GM12878 (cell line): ENCODE data around the gene STAMBP. TPM values are rescaled to one million over a fixed set of nuclear protein-coding genes. Genes with fewer than 3 reads are reported as not detected.

Experiments
- ATAC-seq: fragments of 200-7000 bp; cut with Tn5 transposase; 3 replicates; pipeline ENCODE4 v1.9.1; 2020; ENCODE audit warnings: mild to moderate bottlenecking, moderate library complexity
- BruUV-seq: library from RNA; stranded (reverse); fragments of 400-500 nt; replicated peaks from 2 replicates; lab custom pipeline; 2021; lab: Mats Ljungman, UMichigan
- CTCF ChIA-PET: fragments of 300-600 bp; sonication (Branson Sonifier 250); formaldehyde crosslinking; extraction: SDS; loops from one replicate; lab custom pipeline; 2021; ENCODE audit warnings: inconsistent platforms; lab: Yijun Ruan, JAX
- POLR2A ChIA-PET: fragments of 350-600 bp; formaldehyde crosslinking; extraction: SDS; loops from one replicate; lab custom pipeline; 2021; ENCODE audit warnings: inconsistent platforms; lab: Charles Lee
- RAD21 ChIA-PET: fragments of 300-600 bp; sonication (Branson Sonifier 250); formaldehyde crosslinking; loops from one replicate; lab custom pipeline; 2023; ENCODE audit warnings: antibody characterized with exemption; ENCODE audit not compliant: unreplicated experiment; lab: Charles Lee
- SMC1A ChIA-PET: fragments of 300-600 bp; sonication (Branson Sonifier 250); formaldehyde crosslinking; loops from one replicate; lab custom pipeline; 2023; ENCODE audit not compliant: unreplicated experiment, uncharacterized antibody; lab: Charles Lee
- DNase-seq: peaks from one replicate; pipeline ENCODE4 v3.0.0-alpha.2; 2011; ENCODE audit warnings: low read depth, low spot score
- FAIRE-seq: peaks from 3 replicates; lab custom pipeline; 2011; peaks lifted over from hg19 to GRCh38; lab: Jason Lieb, UNC
- H2AFZ ChIP-seq: 2 replicates; pipeline ENCODE4 v1.6.0; 2011; ENCODE audit warnings: low read depth, low read length, control low read depth; ENCODE audit not compliant: control insufficient read depth
- H3K27ac ChIP-seq: 2 replicates; pipeline ENCODE4 v1.5.1; 2011; ENCODE audit warnings: control low read depth; ENCODE audit not compliant: control insufficient read depth, insufficient read depth
- H3K27me3 ChIP-seq, 2 experiments: replicated peaks in 1 of 2; 2 replicates each; pipeline versions ENCODE4 v1.6.0 to v1.6.1; 2011; ENCODE audit warnings: low read length in 1 of 2; ENCODE audit not compliant: control insufficient read depth in 2 of 2, insufficient read depth in 2 of 2
- H3K36me3 ChIP-seq, 2 experiments: 2 replicates each; pipeline ENCODE4 v1.5.1; 2011; ENCODE audit warnings: low read length in 1 of 2; ENCODE audit not compliant: control insufficient read depth in 2 of 2, insufficient read depth in 2 of 2
- H3K4me1 ChIP-seq: 2 replicates; pipeline ENCODE4 v1.6.1; 2011; ENCODE audit warnings: mild to moderate bottlenecking, low read length, moderate library complexity, mixed read lengths; ENCODE audit not compliant: control insufficient read depth, insufficient read depth
- H3K4me2 ChIP-seq: 2 replicates; pipeline ENCODE4 v1.6.0; 2011; ENCODE audit warnings: control low read depth; ENCODE audit not compliant: control insufficient read depth, insufficient read depth
- H3K4me3 ChIP-seq: fragments of 200-600 bp; sonication (generic); 2 replicates; pipeline ENCODE4 v1.5.1; 2016
- H3K79me2 ChIP-seq: 2 replicates; pipeline ENCODE4 v1.6.0; 2011; ENCODE audit warnings: low read length; ENCODE audit not compliant: control insufficient read depth, insufficient read depth
- H3K9ac ChIP-seq: 2 replicates; pipeline ENCODE4 v1.8.0; 2011; ENCODE audit warnings: low read length, control low read depth, mixed read lengths; ENCODE audit not compliant: control insufficient read depth, insufficient read depth
- H3K9me3 ChIP-seq: replicated peaks from 3 replicates; pipeline ENCODE4 v1.5.1; 2011; ENCODE audit warnings: mild to moderate bottlenecking, low read length; ENCODE audit not compliant: control insufficient read depth, insufficient read depth
- H4K20me1 ChIP-seq: 2 replicates; pipeline ENCODE4 v1.6.0; 2011; ENCODE audit not compliant: control insufficient read depth, insufficient read depth
- PRDM15 ChIP-seq: fragments of 450-650 bp; formaldehyde crosslinking; IDR thresholded peaks from 2 replicates; pipeline ENCODE4 v1.4.0; 2020; ENCODE audit warnings: mild to moderate bottlenecking, moderate library complexity
- WGBS: methylation state at CpG from one replicate; pipeline ENCODE4 v1.1.6; 2016; ENCODE audit warnings: low lambda C conversion rate; ENCODE audit not compliant: insufficient replicate concordance, insufficient coverage; ENCODE audit errors: missing lambda C conversion rate; 5-methylcytosine and 5-hydroxymethylcytosine counted together
- in situ Hi-C: fragments of 300-500 bp; cut with MboI; formaldehyde crosslinking; loops from 9 replicates; pipeline ENCODE4 v1.14.3; 2018; ENCODE audit warnings: mixed read lengths
- intact Hi-C: fragments of 100-400 bp; cut with micrococcal nuclease; formaldehyde crosslinking; loops from one replicate; pipeline ENCODE4 v1.14.2; 2022; ENCODE audit not compliant: unreplicated experiment
- polyA plus RNA-seq, 11 experiments: library from polyadenylated mRNA; depleted of rRNA in 4 of 11; unstranded in 6 of 11; stranded (reverse) in 5 of 11; fragments of >200 nt; fragmentation: Nextera tagmentation in 4 of 11; fragmentation: Illumina TruSeq in 1 of 11; extraction: Ambion mirVana in 4 of 11; extraction: Trizol in 1 of 11; gene quantifications; 1 replicate in 1 of 11; 2 replicates in 10 of 11; pipeline versions ENCODE4 v1.2.1 to v1.2.3, GENCODE V29; 2011 to 2016; ENCODE audit warnings: inconsistent platforms in 2 of 11, missing spikeins in 2 of 11, low read depth in 1 of 11
- total RNA-seq, 4 experiments: library from RNA; depleted of rRNA in 3 of 4; stranded (reverse); fragments of >200 nt in 3 of 4; fragmentation: Illumina TruSeq in 1 of 4; extraction: Trizol in 1 of 4; gene quantifications; 2 replicates each; pipeline versions ENCODE4 v1.2.1 to v1.2.3, GENCODE V29; 2013 to 2021

Gene STAMBP
- total and polyA plus RNA-seq, 10 of the 15 experiments (the other 5 are each of a cell fraction or from before 2014, with no cell fraction given), result 38.9 to 84.1 (median 69.7) TPM

GRCh38 chr2:73889206-73889605 is 60.4 kb downstream of the STAMBP start:
- intact Hi-C loops (no loop called here), in situ Hi-C loops (no loop called here)
- H3K9ac ChIP-seq, result no peak overlapping the region
- CTCF ChIA-PET, result no interaction called here
- H3K4me3 ChIP-seq, result no peak overlapping the region
- no peak for ATAC-seq
- no peaks in the 10 kb centered on the region for H3K27me3 ChIP-seq
- SMC1A ChIA-PET, result no interaction called here
- TF ChIP-seq PRDM15 (CRISPR knock-in tag), result no peak
- WGBS, result 32% methylated on average over 5 of the region's 5 CpGs
- no peaks in the 10 kb centered on the region for H3K36me3 ChIP-seq
- no peak for FAIRE-seq
- H4K20me1 ChIP-seq, result no peaks in the 10 kb centered on the region
- no peak overlapping the region for H3K27ac ChIP-seq
- H3K79me2 ChIP-seq, result no peaks in the 10 kb centered on the region
- no peaks in the 10 kb centered on the region for H3K4me1 ChIP-seq
- POLR2A ChIA-PET, result interaction anchor here (0.6 kb wide), 1 partner anchor 41 kb away, joined by 3 read pairs; no protein-coding TSS in a partner anchor
- no peak overlapping the region for H2AFZ ChIP-seq
- RAD21 ChIA-PET, result no interaction called here
- no TSS peak for BruUV-seq
- H3K4me2 ChIP-seq, result no peak overlapping the region
- DNase-seq, result no peak
- H3K9me3 ChIP-seq, result no peaks in the 10 kb centered on the region
